ENCODE results near the gene MMP10.

MMP10 gene

DNA sequence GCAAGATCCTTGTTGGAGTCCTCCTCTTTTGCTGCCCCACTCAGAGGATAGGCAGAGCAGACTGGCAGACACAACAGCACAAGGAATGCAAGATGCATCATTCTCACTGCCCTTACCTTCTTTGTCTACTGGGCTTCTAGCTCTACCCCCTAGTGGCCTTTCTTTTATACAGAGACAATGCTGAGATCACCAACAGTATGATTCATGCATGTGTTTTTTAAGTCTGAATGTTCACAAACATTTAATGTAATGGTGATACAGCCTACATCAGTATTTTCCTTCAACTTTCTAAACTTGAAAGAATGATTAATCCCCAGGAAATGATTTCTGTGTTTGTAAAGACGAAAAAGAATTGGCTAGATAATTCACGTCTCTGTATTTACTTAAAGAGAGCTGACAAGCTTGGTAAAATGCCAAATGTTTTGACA, at the start of gene MMP10:
MMP10 (minus strand) TSS at position 138 of the 428 bp plus-strand sequence; CDS start at position 101, 37 bp downstream.
- Histone ChIP-seq H3K9me3 (ENCODE audit: control insufficient read depth, insufficient read depth, low read length) (no peaks in the 10 kb centered on the region), H3K4me1 (ENCODE audit: control insufficient read depth, insufficient read depth, low read length) (peaks cover 5% of the 10 kb centered on the region), H3K27me3 (ENCODE audit: control insufficient read depth, insufficient read depth, low read length) (no peaks in the 10 kb centered on the region), H3K36me3 (ENCODE audit: control insufficient read depth, insufficient read depth, low read length) (no peaks in the 10 kb centered on the region), H3K9ac (ENCODE audit: low read depth, low read length) (no peak within 1 kb of the TSS), H3K4me3 (ENCODE audit: low read depth, low read length) (no peak within 1 kb of the TSS)

GRCh38 chr11:102829316-102830000, 49.0 kb upstream of the MMP10 start:
- Histone ChIP-seq H3K9ac (ENCODE audit: low read depth, low read length) (no peak overlapping the region), H3K9me3 (ENCODE audit: control insufficient read depth, insufficient read depth, low read length) (no peaks in the 10 kb centered on the region), H3K27me3 (ENCODE audit: control insufficient read depth, insufficient read depth, low read length) (no peaks in the 10 kb centered on the region), H3K4me1 (ENCODE audit: control insufficient read depth, insufficient read depth, low read length) (no peaks in the 10 kb centered on the region), H3K4me3 (ENCODE audit: low read depth, low read length) (no peak overlapping the region), H3K36me3 (ENCODE audit: control insufficient read depth, insufficient read depth, low read length) (no peaks in the 10 kb centered on the region)

DNA sequence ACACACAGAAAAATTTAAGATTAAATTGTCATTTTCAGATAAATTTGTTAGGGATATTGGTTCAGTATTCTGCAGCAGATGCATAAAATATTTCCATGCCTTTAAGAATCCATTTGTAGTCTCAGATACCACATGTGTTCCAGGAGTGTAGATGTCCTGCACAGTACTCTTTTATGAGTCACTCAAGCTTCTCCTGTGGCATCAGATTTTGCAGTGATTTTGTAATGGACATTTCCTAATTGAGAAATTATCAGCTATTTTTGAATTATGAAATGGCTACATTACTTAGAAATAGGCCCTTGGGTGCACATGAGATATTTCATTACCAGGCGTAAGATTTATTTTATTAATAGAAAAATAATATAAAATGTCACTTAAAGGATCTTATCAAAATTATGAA, 44.1 kb upstream of the MMP10 start:
- Histone ChIP-seq H3K9me3 (ENCODE audit: control insufficient read depth, insufficient read depth, low read length) (no peaks in the 10 kb centered on the region), H3K4me1 (ENCODE audit: control insufficient read depth, insufficient read depth, low read length) (no peaks in the 10 kb centered on the region), H3K36me3 (ENCODE audit: control insufficient read depth, insufficient read depth, low read length) (peaks cover 2% of the 10 kb centered on the region), H3K9ac (ENCODE audit: low read depth, low read length) (no peak overlapping the region), H3K4me3 (ENCODE audit: low read depth, low read length) (no peak overlapping the region), H3K27me3 (ENCODE audit: control insufficient read depth, insufficient read depth, low read length) (no peaks in the 10 kb centered on the region)

- no peaks in the 10 kb centered on the region for H3K27me3 ChIP-seq (ENCODE audit: control insufficient read depth, insufficient read depth, low read length)
- H3K4me1 ChIP-seq (ENCODE audit: control insufficient read depth, insufficient read depth, low read length): no peaks in the 10 kb centered on the region
- no peaks in the 10 kb centered on the region for H3K9me3 ChIP-seq (ENCODE audit: control insufficient read depth, insufficient read depth, low read length)
- no peak overlapping the region for H3K4me3 ChIP-seq (ENCODE audit: low read depth, low read length)
- no peak overlapping the region for H3K9ac ChIP-seq (ENCODE audit: low read depth, low read length)
- peaks cover 2% of the 10 kb centered on the region for H3K36me3 ChIP-seq (ENCODE audit: control insufficient read depth, insufficient read depth, low read length)
Measured at GRCh38 chr11:102819491-102819890, 39.1 kb upstream of the MMP10 start.

DNA sequence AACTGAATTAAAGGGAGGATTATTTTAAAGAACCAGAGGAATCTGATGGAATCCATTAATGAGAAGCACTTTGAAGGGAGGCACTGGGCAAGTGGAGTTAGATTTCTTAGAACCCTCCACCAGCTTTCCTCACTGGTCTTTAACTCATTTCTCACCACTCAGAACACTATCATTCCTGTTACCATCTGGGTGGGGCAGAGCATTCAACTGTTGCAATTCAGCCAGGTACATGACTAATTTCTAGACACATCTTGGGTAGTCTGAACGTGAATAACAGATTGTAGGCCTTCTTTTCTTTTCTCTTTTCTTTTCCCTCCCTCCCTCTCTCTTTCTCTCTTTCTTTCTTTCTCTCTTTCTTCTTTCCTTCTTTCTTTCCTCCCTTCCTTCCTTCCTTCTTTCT, 33.1 kb upstream of the MMP10 start:
- Histone ChIP-seq H3K27me3 (ENCODE audit: control insufficient read depth, insufficient read depth, low read length) (no peaks in the 10 kb centered on the region), H3K9ac (ENCODE audit: low read depth, low read length) (no peak overlapping the region), H3K9me3 (ENCODE audit: control insufficient read depth, insufficient read depth, low read length) (no peaks in the 10 kb centered on the region), H3K36me3 (ENCODE audit: control insufficient read depth, insufficient read depth, low read length) (no peaks in the 10 kb centered on the region), H3K4me3 (ENCODE audit: low read depth, low read length) (no peak overlapping the region), H3K4me1 (ENCODE audit: control insufficient read depth, insufficient read depth, low read length) (no peaks in the 10 kb centered on the region)

DNA sequence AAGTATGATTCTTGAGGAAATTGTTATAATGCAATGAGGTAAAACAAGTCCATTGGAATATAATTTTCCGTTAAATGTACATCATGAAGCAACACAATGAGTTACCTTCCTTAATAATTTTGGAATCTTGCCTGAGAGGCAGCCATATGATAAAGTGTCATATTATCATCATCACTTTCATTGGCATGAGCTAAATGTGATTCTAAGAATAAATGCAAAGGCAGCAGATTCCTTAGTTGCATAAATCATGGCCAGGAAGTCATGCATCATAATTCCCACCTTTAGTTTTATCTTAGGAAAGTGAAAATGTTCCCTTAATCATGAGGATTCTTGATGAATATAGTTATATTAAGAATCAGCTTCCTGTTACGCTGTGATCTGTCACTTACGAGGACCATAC, 31.8 kb upstream of the MMP10 start:
- Histone ChIP-seq H3K27me3 (ENCODE audit: control insufficient read depth, insufficient read depth, low read length) (no peaks in the 10 kb centered on the region), H3K9me3 (ENCODE audit: control insufficient read depth, insufficient read depth, low read length) (no peaks in the 10 kb centered on the region), H3K4me3 (ENCODE audit: low read depth, low read length) (no peak overlapping the region), H3K9ac (ENCODE audit: low read depth, low read length) (no peak overlapping the region), H3K36me3 (ENCODE audit: control insufficient read depth, insufficient read depth, low read length) (no peaks in the 10 kb centered on the region), H3K4me1 (ENCODE audit: control insufficient read depth, insufficient read depth, low read length) (no peaks in the 10 kb centered on the region)

DNA sequence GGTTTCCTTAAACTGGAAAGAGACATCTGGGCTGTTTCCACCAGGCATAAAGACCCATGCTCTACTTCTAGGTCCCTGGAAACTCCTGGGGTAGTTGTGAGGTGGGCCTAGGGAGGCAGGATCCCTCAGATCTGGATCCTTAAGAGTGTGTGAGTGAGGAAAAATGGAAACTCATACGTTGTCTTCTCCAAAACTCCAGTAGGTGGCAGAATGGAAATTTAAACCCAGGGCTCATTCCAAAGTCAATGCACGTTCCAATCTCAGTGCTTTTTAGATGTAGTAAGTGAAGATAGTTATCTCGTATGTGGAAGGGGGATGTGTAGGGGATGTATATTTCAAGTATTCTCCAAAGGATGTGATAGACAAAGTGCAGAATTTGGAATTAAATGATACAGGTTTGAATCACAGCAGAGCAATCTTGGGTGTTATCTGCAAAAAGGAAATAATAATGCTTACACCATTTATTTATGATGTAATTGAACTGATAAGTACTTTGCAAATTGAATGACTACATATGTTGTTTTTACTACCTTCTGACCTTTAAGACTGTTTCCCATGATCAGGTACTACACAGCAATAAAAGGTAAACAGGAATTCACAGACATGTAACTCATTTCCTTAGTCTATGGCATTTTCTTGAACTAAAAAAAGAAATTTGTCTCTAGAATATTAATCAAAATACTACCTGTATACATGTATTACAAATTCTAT, 30.7 kb upstream of the MMP10 start:
- Histone ChIP-seq H3K36me3 (ENCODE audit: control insufficient read depth, insufficient read depth, low read length) (no peaks in the 10 kb centered on the region), H3K4me1 (ENCODE audit: control insufficient read depth, insufficient read depth, low read length) (no peaks in the 10 kb centered on the region), H3K9me3 (ENCODE audit: control insufficient read depth, insufficient read depth, low read length) (no peaks in the 10 kb centered on the region), H3K27me3 (ENCODE audit: control insufficient read depth, insufficient read depth, low read length) (no peaks in the 10 kb centered on the region), H3K4me3 (ENCODE audit: low read depth, low read length) (no peak overlapping the region), H3K9ac (ENCODE audit: low read depth, low read length) (no peak overlapping the region)

DNA sequence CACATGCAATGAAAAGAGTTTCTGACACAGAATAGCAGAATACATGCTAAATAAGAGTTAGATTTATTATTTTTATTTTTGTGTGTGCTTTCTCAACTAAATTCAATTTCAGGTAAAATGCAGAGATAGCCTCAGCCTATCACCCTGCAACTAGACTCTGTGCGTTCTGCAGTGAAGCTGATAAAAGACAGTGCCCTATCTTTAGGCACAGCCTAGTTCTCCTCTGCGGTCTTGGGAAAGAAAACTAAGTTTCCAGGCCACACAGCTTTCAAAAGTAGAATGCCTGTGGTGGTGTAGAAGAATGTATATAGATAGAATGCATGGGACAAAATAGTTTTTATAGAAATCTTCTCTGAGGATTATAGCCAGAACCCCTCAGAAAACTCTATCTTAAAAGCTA, 29.5 kb upstream of the MMP10 start:
- no peak overlapping the region for H3K9ac ChIP-seq (ENCODE audit: low read depth, low read length)
- H3K4me1 ChIP-seq (ENCODE audit: control insufficient read depth, insufficient read depth, low read length): no peaks in the 10 kb centered on the region
- no peaks in the 10 kb centered on the region for H3K9me3 ChIP-seq (ENCODE audit: control insufficient read depth, insufficient read depth, low read length)
- no peak overlapping the region for H3K4me3 ChIP-seq (ENCODE audit: low read depth, low read length)
- H3K36me3 ChIP-seq (ENCODE audit: control insufficient read depth, insufficient read depth, low read length): no peaks in the 10 kb centered on the region
- H3K27me3 ChIP-seq (ENCODE audit: control insufficient read depth, insufficient read depth, low read length): no peaks in the 10 kb centered on the region

DNA sequence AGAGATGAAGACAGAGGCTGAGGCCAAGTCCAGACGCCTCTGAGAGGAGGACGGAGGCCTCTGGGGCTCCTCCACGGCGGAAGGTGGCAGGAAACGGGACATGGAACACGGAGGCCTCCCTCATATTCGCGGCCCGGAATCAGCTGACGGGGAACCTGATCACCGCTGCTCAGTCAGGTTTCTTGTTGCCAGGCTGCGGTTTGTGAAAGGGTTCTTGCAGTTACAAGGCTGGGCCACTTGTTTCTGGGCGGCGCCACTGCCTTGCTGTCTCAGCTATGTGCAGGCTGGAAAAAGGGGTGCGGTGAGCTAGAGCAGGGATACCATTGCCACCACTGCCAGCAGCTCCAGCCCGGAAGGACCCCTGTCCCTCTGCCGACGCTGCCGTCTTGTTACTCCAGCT, 27.5 kb upstream of the MMP10 start:
- H3K4me1 ChIP-seq (ENCODE audit: control insufficient read depth, insufficient read depth, low read length): no peaks in the 10 kb centered on the region
- H3K36me3 ChIP-seq (ENCODE audit: control insufficient read depth, insufficient read depth, low read length): no peaks in the 10 kb centered on the region
- H3K4me3 ChIP-seq (ENCODE audit: low read depth, low read length): peak overlapping the region; percentile 45
- no peaks in the 10 kb centered on the region for H3K27me3 ChIP-seq (ENCODE audit: control insufficient read depth, insufficient read depth, low read length)
- H3K9ac ChIP-seq (ENCODE audit: low read depth, low read length): no peak overlapping the region
- H3K9me3 ChIP-seq (ENCODE audit: control insufficient read depth, insufficient read depth, low read length): no peaks in the 10 kb centered on the region

GRCh38 chr11:102806296-102806695, 25.9 kb upstream of the MMP10 start:
- H3K36me3 ChIP-seq (ENCODE audit: control insufficient read depth, insufficient read depth, low read length): no peaks in the 10 kb centered on the region
- no peak overlapping the region for H3K9ac ChIP-seq (ENCODE audit: low read depth, low read length)
- no peaks in the 10 kb centered on the region for H3K9me3 ChIP-seq (ENCODE audit: control insufficient read depth, insufficient read depth, low read length)
- H3K4me1 ChIP-seq (ENCODE audit: control insufficient read depth, insufficient read depth, low read length): no peaks in the 10 kb centered on the region
- H3K27me3 ChIP-seq (ENCODE audit: control insufficient read depth, insufficient read depth, low read length): no peaks in the 10 kb centered on the region
- H3K4me3 ChIP-seq (ENCODE audit: low read depth, low read length): no peak overlapping the region

DNA sequence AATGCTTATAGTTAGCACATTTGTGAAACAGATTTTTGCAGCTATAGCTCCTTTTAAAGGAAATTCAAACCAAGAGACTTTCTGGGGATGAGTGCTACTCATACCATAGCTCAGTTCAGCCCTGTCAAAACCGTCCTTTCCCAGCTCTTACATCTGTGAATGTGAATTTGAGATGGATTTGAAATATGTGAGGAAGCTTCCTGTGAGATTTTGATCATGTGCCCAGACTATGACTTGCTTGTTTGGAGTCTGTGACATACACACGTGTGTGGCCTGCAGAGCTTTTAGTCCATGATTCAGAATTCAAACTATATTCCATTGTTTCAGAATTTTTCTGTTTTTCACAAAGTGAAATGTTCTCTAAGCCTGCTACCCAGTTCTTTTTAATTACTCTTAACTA, 21.9 kb upstream of the MMP10 start:
- H3K36me3 ChIP-seq (ENCODE audit: control insufficient read depth, insufficient read depth, low read length): no peaks in the 10 kb centered on the region
- no peaks in the 10 kb centered on the region for H3K9me3 ChIP-seq (ENCODE audit: control insufficient read depth, insufficient read depth, low read length)
- H3K27me3 ChIP-seq (ENCODE audit: control insufficient read depth, insufficient read depth, low read length): no peaks in the 10 kb centered on the region
- H3K4me3 ChIP-seq (ENCODE audit: low read depth, low read length): no peak overlapping the region
- H3K4me1 ChIP-seq (ENCODE audit: control insufficient read depth, insufficient read depth, low read length): no peaks in the 10 kb centered on the region
- H3K9ac ChIP-seq (ENCODE audit: low read depth, low read length): no peak overlapping the region

GRCh38 chr11:102800767-102801166, 20.3 kb upstream of the MMP10 start:
- Histone ChIP-seq H3K4me1 (ENCODE audit: control insufficient read depth, insufficient read depth, low read length) (no peaks in the 10 kb centered on the region), H3K36me3 (ENCODE audit: control insufficient read depth, insufficient read depth, low read length) (no peaks in the 10 kb centered on the region), H3K9ac (ENCODE audit: low read depth, low read length) (no peak overlapping the region), H3K27me3 (ENCODE audit: control insufficient read depth, insufficient read depth, low read length) (no peaks in the 10 kb centered on the region), H3K9me3 (ENCODE audit: control insufficient read depth, insufficient read depth, low read length) (no peaks in the 10 kb centered on the region), H3K4me3 (ENCODE audit: low read depth, low read length) (no peak overlapping the region)

All from iPS-15b (cell line).